Erythroblast (primary cell): ENCODE measurements around the gene RRM1.
"Not testable (repeated sequence)": the region's sequence is repeated elsewhere in the genome, so short reads cannot be mapped to it uniquely, and the experiment has no call there.

Experiments used
- DNase-seq, 2 experiments: peaks; one replicate each; lab custom pipeline; 2025; lab: John Stamatoyannopoulos, UW
- GATA1 ChIP-seq: IDR thresholded peaks from 2 replicates; pipeline ENCODE4 v1.6.1; 2011; ENCODE audit warnings: low read depth, mild to moderate bottlenecking, control low read depth, low read length, moderate library complexity
- POLR2A ChIP-seq: IDR thresholded peaks from 2 replicates; pipeline ENCODE4 v1.6.1; 2011; ENCODE audit warnings: mild to moderate bottlenecking, low read length

RRM1 gene

GRCh38 chr11:4094348-4095291 lies at the start of gene RRM1:
Gene RRM1 (plus strand): TSS chr11:4094799. CDS start chr11:4095013, 214 bp downstream.
- peak; percentile 98 for DNase-seq
- TF ChIP-seq GATA1: no peak
- TF ChIP-seq POLR2A: peak; percentile 89

DNA sequence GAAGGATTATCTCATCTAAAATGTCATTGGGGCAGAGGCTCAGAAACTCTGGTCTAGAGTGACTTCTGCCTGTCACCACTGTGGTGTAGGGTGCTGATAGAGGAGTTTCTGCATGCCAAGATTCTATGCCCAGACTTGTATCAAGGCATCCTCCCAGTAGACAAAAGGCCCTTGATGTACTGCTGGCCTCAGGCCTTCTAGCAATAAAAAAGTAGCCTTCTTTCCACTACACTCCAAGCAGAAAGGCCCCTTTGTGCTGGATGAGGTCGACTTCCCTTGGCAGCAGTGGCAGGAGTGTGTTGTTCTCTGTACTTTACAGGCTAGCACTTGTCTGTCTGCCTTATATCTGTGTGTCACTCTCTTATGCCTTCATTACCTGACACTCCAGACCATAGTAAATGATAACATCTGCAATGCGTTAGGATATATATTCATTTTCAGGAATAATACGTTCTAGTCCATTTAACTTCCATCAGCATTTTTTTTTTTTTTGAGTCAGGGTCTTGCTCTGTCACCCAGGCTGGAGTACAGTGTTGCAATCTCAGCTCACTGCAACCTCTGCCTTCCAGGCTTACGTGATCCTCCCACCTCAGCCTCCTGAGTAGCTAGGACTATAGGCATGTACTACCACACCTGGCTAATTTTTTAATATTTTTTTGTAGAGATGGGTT lies 49.5 kb upstream of the RRM1 start:
- no peak for TF ChIP-seq POLR2A
- no peak for TF ChIP-seq GATA1
- no peak for DNase-seq

- DNase-seq: no peak
- TF ChIP-seq POLR2A: no peak
Observed at GRCh38 chr11:4048340-4048739, 46.3 kb upstream of the RRM1 start.

- DNase-seq: no peak
Observed at GRCh38 chr11:4049006-4049405, 45.6 kb upstream of the RRM1 start.

GRCh38 chr11:4050138-4050537 lies 44.5 kb upstream of the RRM1 start:
- no peak for TF ChIP-seq GATA1
- no peak for TF ChIP-seq POLR2A
- DNase-seq: no peak

More at GRCh38 chr11:4049006-4049405, 45.6 kb upstream of the RRM1 start:
- TF ChIP-seq POLR2A (no peak), GATA1 (no peak)

DNA sequence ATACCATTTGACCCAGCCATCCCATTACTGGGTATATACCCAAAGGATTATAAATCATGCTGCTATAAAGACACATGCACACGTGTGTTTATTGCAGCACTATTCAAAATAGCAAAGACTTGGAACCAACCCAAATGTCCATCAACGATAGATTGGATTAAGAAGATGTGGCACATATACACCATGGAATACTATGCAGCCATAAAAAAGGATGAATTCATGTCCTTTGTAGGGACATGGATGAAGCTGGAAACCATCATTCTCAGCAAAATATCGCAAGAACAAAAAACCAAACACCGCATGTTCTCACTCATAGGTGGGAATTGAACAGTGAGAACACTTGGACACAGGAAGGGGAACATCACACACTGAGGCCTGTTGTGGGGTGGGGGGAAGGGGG lies 41.4 kb upstream of the RRM1 start:
- DNase-seq: not testable (repeated sequence)

DNA sequence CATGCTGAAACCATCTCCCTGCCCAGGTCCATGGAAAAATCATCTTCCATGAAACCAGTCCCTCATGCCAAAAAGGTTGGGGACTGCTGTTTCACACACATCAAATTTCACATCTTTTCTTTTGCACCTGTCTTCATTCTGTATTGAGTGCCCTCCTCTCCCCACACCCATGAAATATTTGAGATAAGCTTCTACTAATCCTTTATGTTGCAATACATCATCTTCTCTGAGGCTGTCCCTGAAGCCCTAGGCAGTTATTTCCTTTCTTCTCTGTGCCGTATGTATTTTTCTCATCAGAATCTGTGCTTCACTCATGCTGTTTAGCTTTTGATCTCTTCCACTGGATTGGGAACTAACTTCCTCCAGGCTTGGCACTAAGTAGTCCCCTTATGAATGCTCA lies 40.0 kb upstream of the RRM1 start:
- DNase-seq: no peak

GRCh38 chr11:4059424-4059823 lies 35.2 kb upstream of the RRM1 start:
- DNase-seq: no peak
- no peak for TF ChIP-seq GATA1

More for the DNA sequence above, 40.0 kb upstream of the RRM1 start:
- TF ChIP-seq GATA1 (no peak), POLR2A (no peak)

GRCh38 chr11:4060182-4060923 lies 34.2 kb upstream of the RRM1 start:
- TF ChIP-seq POLR2A (no peak), GATA1 (no peak)

DNA sequence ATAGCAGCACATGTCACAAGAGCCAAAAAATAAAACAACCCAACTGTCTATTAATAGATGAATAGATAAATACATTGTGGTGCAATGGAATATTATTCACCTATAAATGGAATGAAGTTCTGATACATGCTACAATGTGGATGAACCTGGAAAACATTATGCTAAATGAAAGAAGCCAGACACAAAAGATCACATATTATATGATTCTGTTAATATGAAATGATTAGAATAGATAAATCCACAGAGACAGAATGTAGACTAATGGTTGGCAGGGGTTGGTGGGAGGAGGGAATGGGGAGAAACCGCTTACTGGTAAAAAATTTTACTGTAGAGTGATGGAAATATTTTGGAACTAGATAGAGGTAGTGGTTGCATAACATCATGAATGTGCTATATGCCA lies 32.9 kb upstream of the RRM1 start:
- no peak for DNase-seq

More at GRCh38 chr11:4060182-4060923, 34.2 kb upstream of the RRM1 start:
- no peak for DNase-seq

GRCh38 chr11:4063348-4063747 lies 31.3 kb upstream of the RRM1 start:
- no peak for DNase-seq
- TF ChIP-seq GATA1 (no peak), POLR2A (no peak)

More for the DNA sequence above, 32.9 kb upstream of the RRM1 start:
- TF ChIP-seq POLR2A (no peak), GATA1 (no peak)

- DNase-seq: no peak
- TF ChIP-seq GATA1: no peak
- no peak for TF ChIP-seq POLR2A
Observed at GRCh38 chr11:4064278-4064955, 30.2 kb upstream of the RRM1 start.

DNA sequence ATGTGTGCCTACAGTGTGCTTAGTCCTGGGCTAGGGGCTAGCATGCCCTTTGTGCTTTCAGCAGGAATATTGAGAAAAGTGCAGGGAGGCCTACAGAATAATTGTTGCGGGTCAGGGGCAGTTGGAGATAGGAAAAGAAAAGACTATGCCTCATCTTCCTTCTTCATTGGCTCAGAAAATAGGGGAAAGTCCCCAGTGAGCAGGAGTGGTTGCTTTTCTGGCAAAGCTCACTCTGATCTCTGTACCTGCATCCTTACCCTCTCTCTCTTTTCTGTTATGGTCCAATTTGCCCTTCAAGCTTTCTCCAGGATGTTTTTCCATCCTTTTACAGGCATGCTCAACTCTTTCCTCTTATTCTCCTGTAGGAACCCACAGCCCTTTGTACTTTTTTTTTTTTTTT lies 29.5 kb upstream of the RRM1 start:
- no peak for DNase-seq
- TF ChIP-seq POLR2A: no peak
- no peak for TF ChIP-seq GATA1
